Breast epithelium (tissue), 4 donors: Measurements from ENCODE around the gene RUNDC1. TPM values are rescaled to one million over a fixed set of nuclear protein-coding genes. Genes with fewer than 3 reads are reported as not detected.

Experiments used
- DNase-seq, 2 donors: peaks; one replicate each; pipeline ENCODE4 v3.0.0-alpha.2; 2019; ENCODE audit warnings: low spot score in 2 of 2
- H3K27ac ChIP-seq, 2 donors: fragments of 200-600 bp; sonication (generic) in 1 of 2; one replicate each; pipeline ENCODE4 v1.5.1; 2016 to 2019; ENCODE audit warnings: mild to moderate bottlenecking in 1 of 2
- H3K27me3 ChIP-seq, 2 donors: fragments of 200-600 bp; sonication (generic) in 1 of 2; one replicate each; pipeline versions ENCODE4 v1.5.1 to v1.6.0; 2017 to 2019; ENCODE audit warnings: control low read depth in 1 of 2, mild to moderate bottlenecking in 1 of 2
- H3K36me3 ChIP-seq: fragments of 200-600 bp; one replicate; pipeline ENCODE4 v1.5.1; 2019
- H3K4me1 ChIP-seq, 2 donors: fragments of 200-600 bp; sonication (generic); one replicate each; pipeline ENCODE4 v1.5.1; 2016 to 2019; ENCODE audit warnings: control low read depth in 1 of 2
- H3K4me3 ChIP-seq, 3 donors: fragments of 200-600 bp; sonication (generic); 1 replicate in 2 of 3; 2 replicates in 1 of 3; pipeline ENCODE4 v1.5.1; 2016 to 2019; ENCODE audit warnings: mild to moderate bottlenecking in 3 of 3, moderate library complexity in 2 of 3
- H3K9me3 ChIP-seq, 2 donors: fragments of 200-600 bp; sonication (generic) in 1 of 2; one replicate each; pipeline ENCODE4 v1.5.1; 2016 to 2019; ENCODE audit warnings: control low read depth in 1 of 2
- CTCF ChIP-seq, 3 donors: fragments of 450-650 bp; IDR thresholded peaks; one replicate each; pipeline ENCODE4 v1.5.1; 2016 to 2017; ENCODE audit warnings: antibody characterized with exemption in 3 of 3, mild to moderate bottlenecking in 3 of 3, moderate library complexity in 3 of 3
- POLR2A ChIP-seq: fragments of 450-650 bp; IDR thresholded peaks from one replicate; pipeline ENCODE4 v1.6.1; 2016; ENCODE audit warnings: antibody characterized with exemption, mild to moderate bottlenecking, moderate library complexity
- POLR2AphosphoS5 ChIP-seq, 3 donors: sonication (generic); formaldehyde crosslinking; IDR thresholded peaks; one replicate each; pipeline ENCODE4 v1.6.1; 2017; ENCODE audit warnings: antibody characterized with exemption in 3 of 3
- intact Hi-C: fragments of 100-400 bp; cut with DNase I; formaldehyde crosslinking; loops from one replicate; pipeline ENCODE4 v1.15.1; 2023; ENCODE audit warnings: low total_unique reads
- total RNA-seq, 3 donors: library from RNA; depleted of rRNA; stranded (reverse); fragments of >200 nt; gene quantifications; one replicate each; pipeline ENCODE4 v1.1.0, GENCODE V29; 2016

Gene RUNDC1
- total RNA-seq, 3 donors from 2014 or later: 8.6 to 25.8 (median 22.3) TPM

GRCh38 chr17:43020030-43020621 lies 39.8 kb downstream of the RUNDC1 start:
- Histone ChIP-seq H3K4me1 (no peaks in the 10 kb centered on the region), H3K27me3 (no peaks in the 10 kb centered on the region), H3K4me3 (peak overlapping the region; percentile 82 to 100 (median 90)), H3K27ac (peak overlapping the region; percentile 43 to 83), H3K36me3 (no peaks in the 10 kb centered on the region), H3K9me3 (no peaks in the 10 kb centered on the region)
- no peak for DNase-seq
- intact Hi-C loops: loop anchor here (5.0 kb wide), 1 partner anchor 348 kb away; no protein-coding TSS in a partner anchor
- TF ChIP-seq POLR2AphosphoS5 (IDR thresholded peaks at IDR 0.05) (no peak), POLR2A (no peak)

GRCh38 chr17:43020789-43021740 lies 40.7 kb downstream of the RUNDC1 start:
- intact Hi-C loops: loop anchor here (5.0 kb wide), 1 partner anchor 349 kb away; no protein-coding TSS in a partner anchor
- peak overlapping the region; percentile 82 to 100 (median 90) for H3K4me3 ChIP-seq
- peak; percentile 77 to 78 for DNase-seq
- TF ChIP-seq POLR2A (peak; percentile 39), CTCF (IDR thresholded peaks at IDR 0.05) (no peak), POLR2AphosphoS5 (IDR thresholded peaks at IDR 0.05) (peak; percentile 70 to 81 (median 75))
- peak overlapping the region; percentile 90 to 97 for H3K27ac ChIP-seq
- H3K9me3 ChIP-seq: no peaks in the 10 kb centered on the region
- no peaks in the 10 kb centered on the region for H3K4me1 ChIP-seq
- H3K27me3 ChIP-seq: no peaks in the 10 kb centered on the region
- H3K36me3 ChIP-seq: no peaks in the 10 kb centered on the region

- Histone ChIP-seq H3K4me3 (peak within 1 kb of the TSS; percentile 82 to 100 (median 90)), H3K9me3 (no peaks in the 10 kb centered on the region), H3K4me1 (no peaks in the 10 kb centered on the region), H3K36me3 (no peaks in the 10 kb centered on the region), H3K27ac (peak within 1 kb of the TSS; percentile 90 to 97), H3K27me3 (no peaks in the 10 kb centered on the region)
- DNase-seq: peak; percentile 66 to 76
- TF ChIP-seq POLR2A: no peak
- peak in 2 of 3 donors; percentile 25 to 82 for TF ChIP-seq POLR2AphosphoS5 (IDR thresholded peaks at IDR 0.05)
- TF ChIP-seq CTCF (IDR thresholded peaks at IDR 0.05): no peak
- intact Hi-C loops: loop anchor here (5.0 kb wide), 1 partner anchor 350 kb away; no protein-coding TSS in a partner anchor
Measured at GRCh38 chr17:43021741-43022512, 41.6 kb downstream of the RUNDC1 start, which contains the start of gene VAT1. Gene VAT1, minus strand, starts transcription at chr17:43022385. Its CDS starts 63 bp downstream, at chr17:43022322.

GRCh38 chr17:43024407-43025289 lies 44.3 kb downstream of the RUNDC1 start, which contains the start of gene RND2:
Gene RND2, plus strand, starts transcription at chr17:43025231. Its CDS starts 117 bp downstream, at chr17:43025348.
- Histone ChIP-seq H3K4me3 (peak within 1 kb of the TSS; percentile 43 to 70 (median 64)), H3K36me3 (no peaks in the 10 kb centered on the region), H3K9me3 (no peaks in the 10 kb centered on the region), H3K27ac (peak within 1 kb of the TSS; percentile 88), H3K4me1 (no peaks in the 10 kb centered on the region), H3K27me3 (no peaks in the 10 kb centered on the region)
- TF ChIP-seq POLR2A (peak; percentile 35), CTCF (IDR thresholded peaks at IDR 0.05) (peak; percentile 71 to 76 (median 73)), POLR2AphosphoS5 (IDR thresholded peaks at IDR 0.05) (peak; percentile 51 to 60 (median 57))
- peak; percentile 83 to 89 for DNase-seq
- intact Hi-C loops: loop anchor here (5.0 kb wide), 1 partner anchor 352 kb away; no protein-coding TSS in a partner anchor
